ENCODE data around the gene KRTAP29-1. TPM values are rescaled to one million over a fixed set of nuclear protein-coding genes. Genes with fewer than 3 reads are reported as not detected.

KRTAP29-1 gene
- total RNA-seq, 2 donors from 2014 or later: not detected

DNA sequence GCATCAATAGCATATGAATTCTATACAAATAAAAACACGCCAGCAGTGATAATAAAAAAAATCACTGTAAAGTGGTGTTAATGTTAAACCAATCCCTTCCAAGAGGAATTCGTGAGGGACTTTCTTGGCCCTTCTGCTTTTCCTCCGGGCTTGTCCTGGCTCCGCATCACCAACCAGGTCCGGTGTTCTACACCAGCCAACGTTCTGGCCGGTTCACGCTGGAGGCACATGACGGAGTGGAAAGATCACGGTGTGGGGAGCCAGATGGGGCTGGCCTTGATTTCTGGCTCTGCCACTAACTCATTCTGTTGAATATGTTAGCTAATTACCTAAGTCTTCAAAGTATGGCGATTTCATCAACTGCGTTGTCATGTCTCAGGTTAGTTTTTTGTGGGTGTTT is 1.4 kb upstream of the KRTAP29-1 start:
- Histone ChIP-seq H3K36me3 (no peaks in the 10 kb centered on the region), H3K27ac (no peak overlapping the region), H3K9me3 (no peaks in the 10 kb centered on the region), H3K4me3 (no peak overlapping the region), H3K27me3 (replicated peaks; ENCODE audit: insufficient read depth) (no peaks in the 10 kb centered on the region), H3K4me1 (ENCODE audit: control insufficient read depth in 1 of 2, low read depth in 2 of 2) (peaks cover 0 to 9% of the 10 kb centered on the region in 2 donors)
- no peak for ATAC-seq (ENCODE audit: insufficient number of reproducible peaks, low FRiP score, low read depth)
- TF ChIP-seq, protein P1, sequence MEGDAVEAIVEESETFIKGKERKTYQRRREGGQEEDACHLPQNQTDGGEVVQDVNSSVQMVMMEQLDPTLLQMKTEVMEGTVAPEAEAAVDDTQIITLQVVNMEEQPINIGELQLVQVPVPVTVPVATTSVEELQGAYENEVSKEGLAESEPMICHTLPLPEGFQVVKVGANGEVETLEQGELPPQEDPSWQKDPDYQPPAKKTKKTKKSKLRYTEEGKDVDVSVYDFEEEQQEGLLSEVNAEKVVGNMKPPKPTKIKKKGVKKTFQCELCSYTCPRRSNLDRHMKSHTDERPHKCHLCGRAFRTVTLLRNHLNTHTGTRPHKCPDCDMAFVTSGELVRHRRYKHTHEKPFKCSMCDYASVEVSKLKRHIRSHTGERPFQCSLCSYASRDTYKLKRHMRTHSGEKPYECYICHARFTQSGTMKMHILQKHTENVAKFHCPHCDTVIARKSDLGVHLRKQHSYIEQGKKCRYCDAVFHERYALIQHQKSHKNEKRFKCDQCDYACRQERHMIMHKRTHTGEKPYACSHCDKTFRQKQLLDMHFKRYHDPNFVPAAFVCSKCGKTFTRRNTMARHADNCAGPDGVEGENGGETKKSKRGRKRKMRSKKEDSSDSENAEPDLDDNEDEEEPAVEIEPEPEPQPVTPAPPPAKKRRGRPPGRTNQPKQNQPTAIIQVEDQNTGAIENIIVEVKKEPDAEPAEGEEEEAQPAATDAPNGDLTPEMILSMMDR (IDR thresholded peaks at IDR 0.05): no peak
- DNase-seq (ENCODE audit: low spot score): no peak

DNA sequence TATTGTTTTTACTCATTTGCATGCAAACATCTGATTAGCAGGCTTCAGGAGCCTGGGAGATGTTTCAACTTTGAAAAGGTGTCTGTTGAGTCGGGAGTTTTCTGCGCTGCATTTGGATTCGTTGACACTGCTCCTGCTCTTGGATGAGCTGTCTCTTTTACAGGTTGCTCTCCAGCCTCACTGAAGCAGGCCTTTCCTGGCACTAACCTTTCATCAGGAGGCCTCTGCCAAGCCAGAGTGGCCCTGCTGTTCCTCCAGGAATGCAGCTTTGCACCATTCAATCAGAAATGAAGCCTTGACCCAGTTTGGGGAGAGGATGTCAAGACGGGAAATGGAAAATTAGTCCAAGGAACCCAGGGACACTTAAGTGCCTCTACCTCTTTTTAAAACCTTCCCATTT is 330 bp upstream of the KRTAP29-1 start:
- Histone ChIP-seq H3K4me1 (ENCODE audit: control insufficient read depth in 1 of 2, low read depth in 2 of 2) (peaks cover 0 to under 1% of the 10 kb centered on the region in 2 donors), H3K27me3 (replicated peaks; ENCODE audit: insufficient read depth) (no peaks in the 10 kb centered on the region), H3K4me3 (no peak overlapping the region), H3K36me3 (no peaks in the 10 kb centered on the region), H3K9me3 (no peaks in the 10 kb centered on the region), H3K27ac (no peak overlapping the region)
- ATAC-seq (ENCODE audit: insufficient number of reproducible peaks, low FRiP score, low read depth) (no peak), DNase-seq (ENCODE audit: low spot score) (no peak)
- TF ChIP-seq, protein P1 (IDR thresholded peaks at IDR 0.05): no peak

DNA sequence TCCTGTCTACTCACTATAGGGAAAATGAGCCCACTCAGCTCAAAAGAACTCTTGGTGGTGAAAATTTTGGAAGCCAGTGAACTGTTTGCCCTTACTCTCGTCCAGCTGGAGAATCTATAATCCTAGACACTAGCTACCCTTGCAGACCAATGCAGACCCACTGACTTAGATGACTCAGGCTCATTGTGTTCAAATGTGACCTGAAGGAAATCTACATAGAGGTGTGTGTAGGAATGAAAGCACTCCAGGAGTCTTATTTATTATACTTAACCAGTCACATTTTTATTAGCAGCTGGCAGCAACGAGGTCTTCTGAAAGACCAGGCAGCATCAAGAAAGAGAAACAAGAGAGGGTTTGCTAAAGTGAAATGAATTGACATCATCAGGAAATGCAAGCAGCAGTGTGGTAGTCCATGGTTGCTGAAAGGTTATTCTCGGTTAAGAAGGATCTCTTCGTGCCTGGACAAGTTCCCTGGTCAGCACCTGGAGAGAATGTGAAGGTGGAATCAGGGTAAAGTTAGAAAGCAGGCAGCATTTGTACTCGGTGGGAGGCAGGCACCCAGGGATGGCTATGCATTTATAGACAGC is 1.4 kb downstream of the KRTAP29-1 start:
- Histone ChIP-seq H3K4me1 (ENCODE audit: control insufficient read depth in 1 of 2, low read depth in 2 of 2) (no peaks in the 10 kb centered on the region), H3K36me3 (no peaks in the 10 kb centered on the region), H3K9me3 (no peaks in the 10 kb centered on the region), H3K27ac (no peak overlapping the region), H3K4me3 (no peak overlapping the region), H3K27me3 (replicated peaks; ENCODE audit: insufficient read depth) (no peaks in the 10 kb centered on the region)
- no peak for ATAC-seq (ENCODE audit: insufficient number of reproducible peaks, low FRiP score, low read depth)
- no peak for DNase-seq (ENCODE audit: low spot score)
- TF ChIP-seq, protein P1 (IDR thresholded peaks at IDR 0.05): no peak

DNA sequence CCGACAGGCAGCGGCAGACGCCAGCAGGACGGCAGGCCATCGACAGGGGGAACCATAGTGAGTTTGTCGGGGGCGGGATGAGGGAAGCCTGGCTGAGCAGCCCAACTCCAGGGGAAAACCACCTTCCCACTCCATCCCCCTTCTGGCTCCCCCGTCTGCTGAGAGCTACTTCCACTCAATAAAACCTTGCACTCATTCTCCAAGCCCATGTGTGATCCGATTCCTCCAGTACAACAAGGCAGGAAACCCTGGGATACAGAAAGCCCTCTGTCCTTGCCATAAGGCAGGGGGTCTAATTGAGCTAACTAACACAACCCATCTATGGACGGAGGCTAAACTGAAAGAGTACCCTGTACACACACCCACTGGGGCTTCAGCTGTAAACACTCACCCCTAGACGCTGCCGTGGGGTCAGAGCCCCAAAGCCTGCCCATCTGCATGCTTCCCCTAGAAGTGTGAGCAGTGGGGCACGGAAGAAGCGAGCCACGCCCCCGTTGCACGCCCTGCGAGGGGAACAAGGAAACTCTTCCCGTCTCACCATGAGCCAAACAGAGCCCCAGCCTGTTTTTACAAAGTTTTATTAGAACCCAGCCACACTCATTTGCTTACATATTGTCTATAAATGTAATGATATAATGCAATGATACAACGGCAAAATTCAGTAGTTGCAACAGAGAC is 4.1 kb downstream of the KRTAP29-1 start:
- TF ChIP-seq, protein P1 (IDR thresholded peaks at IDR 0.05): no peak
- Histone ChIP-seq H3K36me3 (no peaks in the 10 kb centered on the region), H3K4me3 (no peak overlapping the region), H3K27ac (no peak overlapping the region), H3K27me3 (replicated peaks; ENCODE audit: insufficient read depth) (no peaks in the 10 kb centered on the region), H3K9me3 (no peaks in the 10 kb centered on the region), H3K4me1 (ENCODE audit: control insufficient read depth in 1 of 2, low read depth in 2 of 2) (no peaks in the 10 kb centered on the region)
- ATAC-seq (ENCODE audit: insufficient number of reproducible peaks, low FRiP score, low read depth): no peak
- DNase-seq (ENCODE audit: low spot score): no peak

DNA sequence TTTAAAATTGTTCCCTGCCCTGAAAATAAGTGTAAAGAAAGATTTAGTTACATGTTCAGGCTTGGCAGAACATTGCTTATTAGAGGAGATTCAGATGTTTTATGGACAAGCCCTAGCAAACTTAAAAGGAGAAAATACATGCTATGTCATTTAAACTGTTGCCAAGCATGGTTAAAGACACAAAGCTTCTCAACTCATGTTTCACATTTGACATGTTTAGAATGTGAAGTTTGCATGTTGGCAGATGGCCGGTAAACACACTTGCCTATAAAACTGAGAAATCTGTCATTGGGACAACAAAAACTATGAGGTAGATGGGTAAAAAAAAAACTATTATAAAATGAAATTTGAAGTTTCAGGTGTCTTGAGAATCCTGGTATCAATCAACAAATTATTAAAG is 5.8 kb downstream of the KRTAP29-1 start:
- no peak for DNase-seq (ENCODE audit: low spot score)
- Histone ChIP-seq H3K9me3 (no peaks in the 10 kb centered on the region), H3K27ac (no peak overlapping the region), H3K27me3 (replicated peaks; ENCODE audit: insufficient read depth) (no peaks in the 10 kb centered on the region), H3K4me1 (ENCODE audit: control insufficient read depth in 1 of 2, low read depth in 2 of 2) (no peaks in the 10 kb centered on the region), H3K4me3 (no peak overlapping the region), H3K36me3 (no peaks in the 10 kb centered on the region)
- TF ChIP-seq, protein P1 (IDR thresholded peaks at IDR 0.05): no peak
- ATAC-seq (ENCODE audit: insufficient number of reproducible peaks, low FRiP score, low read depth): no peak
